Psoas muscle (tissue), 8 donors: ENCODE measurements around the gene ZNF574. TPM values are rescaled to one million over a fixed set of nuclear protein-coding genes. Genes with fewer than 3 reads are reported as not detected.

Source experiments
- ATAC-seq, 4 donors: fragments of 200-7000 bp; cut with Tn5 transposase; one replicate each; pipeline ENCODE4 v1.9.1; 2020; ENCODE audit warnings: moderate library complexity in 3 of 4, mild to moderate bottlenecking in 2 of 4
- DNase-seq, 2 donors: peaks; one replicate each; pipeline ENCODE4 v3.0.0-alpha.2; 2020
- H3K27ac ChIP-seq: fragments of 200-600 bp; one replicate; pipeline ENCODE4 v1.8.0; 2022
- H3K27me3 ChIP-seq, 3 donors: fragments of 200-600 bp in 1 of 3; one replicate each; pipeline versions ENCODE4 v1.6.1 to v1.8.0; 2013 to 2022; ENCODE audit warnings: low read length in 2 of 3, mild to moderate bottlenecking in 2 of 3, moderate library complexity in 1 of 3; ENCODE audit not compliant: insufficient read depth in 3 of 3
- H3K36me3 ChIP-seq, 2 donors: fragments of 200-600 bp in 1 of 2; one replicate each; pipeline versions ENCODE4 v1.6.1 to v1.8.0; 2013 to 2022; ENCODE audit warnings: low read depth in 1 of 2, mild to moderate bottlenecking in 1 of 2, moderate library complexity in 1 of 2; ENCODE audit not compliant: insufficient read depth in 1 of 2
- H3K4me1 ChIP-seq: fragments of 200-600 bp; one replicate; pipeline ENCODE4 v1.8.0; 2022
- H3K4me3 ChIP-seq: fragments of 200-600 bp; one replicate; pipeline ENCODE4 v1.8.0; 2022; ENCODE audit warnings: mild to moderate bottlenecking
- H3K9me3 ChIP-seq: fragments of 200-600 bp; one replicate; pipeline ENCODE4 v1.8.0; 2022
- CTCF ChIP-seq: fragments of 200-600 bp; IDR thresholded peaks from one replicate; pipeline ENCODE4 v1.8.0; 2022; ENCODE audit warnings: antibody characterized with exemption
- WGBS, 3 donors: extraction: QIAGEN DNeasy Blood & Tissue Kit; methylation state at CpG; one replicate each; pipeline versions ENCODE4 v1.1.6 to v1.1.7; 2013; 5-methylcytosine and 5-hydroxymethylcytosine counted together
- intact Hi-C, 2 donors: fragments of 100-400 bp; cut with DNase I; formaldehyde crosslinking; loops; one replicate each; pipeline versions ENCODE4 v1.11.0 to v1.14.2; 2022
- polyA plus RNA-seq, 3 donors: library from polyadenylated mRNA; stranded (reverse); fragments of 200-250 nt; gene quantifications; one replicate each; pipeline ENCODE4 v1.2.3, GENCODE V29; 2013
- total RNA-seq, 4 donors: library from RNA; stranded (reverse); fragmentation: NEBNext Ultra II Directional in 2 of 4; extraction: Animal tissue kit (Norgen Biotek cat#: 25700) in 2 of 4; gene quantifications; one replicate each; pipeline versions ENCODE4 v1.2.1 to v1.2.4, GENCODE V29; 2021 to 2023
- donor health status: healthy with polysubstance abuse.
- donor health status: DM: no; HTN: no; CAD: no; lungs with moderate emphysema.
- donor health status: Bipolar disorder and iron deficiency.
- donor health status: healthy.
- donor health status: DM: yes; HTN: yes; CAD: no.
- donor health status: DM: no; HTN: no; CAD: no.
- donor health status: DM: no; HTN: no; CAD: no.
- donor health status: DM: yes; HTN: yes; CAD: no.

Gene ZNF574
- total and polyA plus RNA-seq, 7 donors, result 6.4 to 11.2 (median 8.7) TPM

GRCh38 chr19:42051166-42052115 lies 24.5 kb upstream of the ZNF574 start:
- 93 to 95% (median 94%) methylated on average over 14 of the region's 14 CpGs for WGBS, 3 donors
- DNase-seq (no peak), ATAC-seq (no peak)
- H3K4me1 ChIP-seq, result peaks cover 10% of the 10 kb centered on the region
- no peak for TF ChIP-seq CTCF
- no peak overlapping the region for H3K4me3 ChIP-seq
- H3K27me3 ChIP-seq, result no peaks in the 10 kb centered on the region
- H3K9me3 ChIP-seq, result no peaks in the 10 kb centered on the region
- intact Hi-C loops, result no loop called here
- no peaks in the 10 kb centered on the region for H3K36me3 ChIP-seq
- H3K27ac ChIP-seq, result no peak overlapping the region

- no peaks in the 10 kb centered on the region for H3K36me3 ChIP-seq
- no peak overlapping the region for H3K4me3 ChIP-seq
- peak overlapping the region; percentile 61 for H3K27ac ChIP-seq
- peak; percentile 27 to 74 (median 60) for ATAC-seq
- no peak for TF ChIP-seq CTCF
- no peaks in the 10 kb centered on the region for H3K27me3 ChIP-seq
- intact Hi-C loops, result no loop called here
- no peaks in the 10 kb centered on the region for H3K9me3 ChIP-seq
- 22 to 37% (median 23%) methylated on average over 10 of the region's 10 CpGs for WGBS, 3 donors
- peak in 1 of 2 donors; percentile 41 for DNase-seq
- H3K4me1 ChIP-seq, result peaks cover 10% of the 10 kb centered on the region
These were observed 23.6 kb upstream of the ZNF574 start for GRCh38 chr19:42052241-42052863.

GRCh38 chr19:42053037-42053935 lies 22.7 kb upstream of the ZNF574 start:
- peak in 3 of 4 donors; percentile 16 to 73 (median 44) for ATAC-seq
- peak overlapping the region; percentile 61 for H3K27ac ChIP-seq
- DNase-seq, result peak in 1 of 2 donors; percentile 38
- no peaks in the 10 kb centered on the region for H3K36me3 ChIP-seq
- no peak for TF ChIP-seq CTCF
- H3K4me1 ChIP-seq, result peaks cover 10% of the 10 kb centered on the region
- WGBS, 3 donors, result 85 to 91% (median 87%) methylated on average over 17 of the region's 17 CpGs
- no peak overlapping the region for H3K4me3 ChIP-seq
- H3K27me3 ChIP-seq, result no peaks in the 10 kb centered on the region
- no peaks in the 10 kb centered on the region for H3K9me3 ChIP-seq
- intact Hi-C loops, result no loop called here

GRCh38 chr19:42054205-42054604 lies 21.8 kb upstream of the ZNF574 start:
- DNase-seq (peak in 1 of 2 donors; percentile 17), ATAC-seq (no peak)
- Histone ChIP-seq H3K4me1 (peaks cover 10% of the 10 kb centered on the region), H3K4me3 (no peak overlapping the region), H3K36me3 (no peaks in the 10 kb centered on the region), H3K27ac (no peak overlapping the region), H3K27me3 (no peaks in the 10 kb centered on the region), H3K9me3 (no peaks in the 10 kb centered on the region)
- intact Hi-C loops, result no loop called here
- no peak for TF ChIP-seq CTCF
- 83 to 87% (median 85%) methylated on average over 16 to 18 of the region's 18 CpGs for WGBS, 3 donors
